Limb (tissue), 2 donors: ENCODE data around the gene VWA3B.
"Not testable (repeated sequence)": the region's sequence is repeated elsewhere in the genome, so short reads cannot be mapped to it uniquely, and the experiment has no call there.

ENCODE experiments used
- DNase-seq, 2 donors: peaks; one replicate each; pipeline ENCODE4 v3.0.0-alpha.2; 2016; ENCODE audit errors: extremely low spot score in 2 of 2

VWA3B gene

DNA sequence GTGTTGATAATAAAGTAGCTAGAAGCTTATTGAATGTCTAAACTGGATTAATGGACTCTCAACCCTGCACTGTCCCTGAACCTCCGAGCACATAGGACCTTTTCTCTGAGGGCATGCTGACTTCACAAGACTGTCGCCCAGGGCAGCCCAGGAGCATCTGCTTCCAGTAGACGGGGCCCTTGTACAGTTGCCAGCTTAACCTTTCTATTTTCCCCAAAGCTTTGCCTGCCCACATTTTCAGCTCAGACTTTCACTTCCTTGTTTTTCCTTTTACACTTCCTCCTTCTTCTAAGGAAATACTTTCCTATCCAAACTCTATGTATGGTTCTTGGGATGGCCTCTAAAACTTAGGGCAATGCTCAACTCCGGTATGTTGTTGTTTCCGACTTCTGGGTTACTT lies 1.3 kb downstream of the VWA3B start:
- no peak for DNase-seq

DNA sequence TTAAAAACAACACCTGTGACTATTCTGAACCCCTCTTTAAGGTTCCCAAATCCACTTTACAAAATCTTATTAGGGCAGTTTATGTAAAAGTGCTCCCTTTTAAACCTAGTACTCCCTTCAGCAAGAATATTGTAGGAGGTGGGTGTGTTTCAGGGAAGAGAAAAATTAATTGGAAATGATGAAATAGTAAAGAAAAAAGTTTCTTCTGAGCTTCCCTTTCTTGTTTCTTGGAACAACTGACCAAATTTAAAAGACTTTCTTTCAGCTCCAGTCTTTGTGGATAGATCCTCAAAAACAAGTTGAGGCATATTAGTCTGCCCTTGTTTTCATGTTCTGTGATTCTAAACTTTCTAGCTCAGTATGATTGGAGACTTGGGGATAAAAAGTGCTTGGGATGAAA lies 3.0 kb downstream of the VWA3B start:
- DNase-seq, result no peak

DNA sequence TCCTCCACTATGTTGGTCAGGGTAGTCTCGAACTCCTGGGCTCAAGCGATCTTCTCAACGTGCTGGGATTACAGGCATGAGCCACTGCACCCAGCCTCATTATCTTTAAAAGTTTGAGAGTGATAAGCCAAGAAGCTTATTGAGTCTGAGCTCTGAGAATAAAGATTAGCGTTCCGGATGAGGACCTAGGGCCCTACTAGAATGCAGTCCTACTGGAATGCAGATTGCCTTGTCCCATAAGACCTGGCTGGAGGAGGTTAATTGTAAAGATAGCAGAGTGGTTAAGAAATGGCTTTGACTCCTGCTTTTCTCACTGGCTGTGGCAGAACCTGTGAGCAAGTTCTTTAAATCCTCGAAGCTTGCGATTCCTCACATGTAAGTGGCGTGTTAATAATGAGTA lies 4.0 kb downstream of the VWA3B start:
- DNase-seq, result no peak

DNA sequence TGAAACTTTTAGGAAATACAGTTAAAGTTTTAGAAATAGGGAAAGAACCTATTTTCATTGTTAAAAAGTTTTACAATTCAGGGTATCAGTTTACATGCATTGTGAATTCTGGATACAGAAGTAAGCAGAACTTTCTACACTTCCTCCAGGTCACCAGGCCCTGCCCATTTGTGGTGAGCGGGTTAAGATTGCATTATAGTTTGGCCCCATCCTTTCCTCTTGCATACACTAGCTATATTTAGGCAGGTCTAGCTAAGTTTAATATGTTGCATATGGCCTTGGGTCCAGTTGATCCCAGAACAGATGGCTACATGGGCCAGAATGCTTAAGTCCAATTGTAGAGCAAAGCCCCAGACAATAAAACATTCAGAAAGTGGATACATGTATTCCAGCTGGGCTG lies 4.8 kb downstream of the VWA3B start:
- no peak for DNase-seq

DNA sequence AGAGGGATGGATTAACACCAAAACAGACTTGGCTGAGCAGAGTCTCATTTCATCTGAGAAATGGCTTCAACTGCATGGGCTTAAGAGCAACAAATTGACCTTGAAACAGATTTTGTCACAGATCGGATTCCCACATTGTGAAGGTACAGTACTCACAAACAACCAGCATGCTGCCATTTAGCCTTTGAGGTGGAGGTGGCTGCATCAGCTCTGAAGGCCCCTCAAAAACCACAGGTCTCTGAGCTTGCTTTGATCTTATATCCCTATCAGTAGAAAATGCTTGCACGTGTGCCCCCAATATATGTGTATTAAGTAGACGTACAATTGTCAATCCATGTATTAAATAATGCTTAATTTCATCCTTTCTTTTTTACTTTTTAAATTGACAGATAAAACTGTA lies 6.2 kb downstream of the VWA3B start:
- DNase-seq, result no peak

DNA sequence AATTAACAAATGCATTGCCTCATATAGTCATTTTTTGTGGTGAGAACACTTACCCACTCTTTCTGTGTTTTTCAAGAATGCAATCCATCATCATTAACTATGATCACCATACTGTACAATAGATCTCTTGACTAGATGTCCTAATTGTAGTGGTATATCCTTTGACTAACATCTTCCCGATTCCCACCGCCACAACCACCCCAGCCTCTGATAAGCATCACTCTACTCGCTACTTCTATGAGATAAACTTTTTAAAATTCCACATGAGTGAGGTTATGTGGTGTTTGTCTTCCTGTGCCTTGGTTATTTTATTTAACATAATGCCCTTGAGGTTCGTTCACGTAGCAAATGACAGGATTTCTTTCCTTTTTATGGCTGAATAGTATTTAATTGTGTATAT lies 6.6 kb downstream of the VWA3B start:
- DNase-seq, result no peak

DNA sequence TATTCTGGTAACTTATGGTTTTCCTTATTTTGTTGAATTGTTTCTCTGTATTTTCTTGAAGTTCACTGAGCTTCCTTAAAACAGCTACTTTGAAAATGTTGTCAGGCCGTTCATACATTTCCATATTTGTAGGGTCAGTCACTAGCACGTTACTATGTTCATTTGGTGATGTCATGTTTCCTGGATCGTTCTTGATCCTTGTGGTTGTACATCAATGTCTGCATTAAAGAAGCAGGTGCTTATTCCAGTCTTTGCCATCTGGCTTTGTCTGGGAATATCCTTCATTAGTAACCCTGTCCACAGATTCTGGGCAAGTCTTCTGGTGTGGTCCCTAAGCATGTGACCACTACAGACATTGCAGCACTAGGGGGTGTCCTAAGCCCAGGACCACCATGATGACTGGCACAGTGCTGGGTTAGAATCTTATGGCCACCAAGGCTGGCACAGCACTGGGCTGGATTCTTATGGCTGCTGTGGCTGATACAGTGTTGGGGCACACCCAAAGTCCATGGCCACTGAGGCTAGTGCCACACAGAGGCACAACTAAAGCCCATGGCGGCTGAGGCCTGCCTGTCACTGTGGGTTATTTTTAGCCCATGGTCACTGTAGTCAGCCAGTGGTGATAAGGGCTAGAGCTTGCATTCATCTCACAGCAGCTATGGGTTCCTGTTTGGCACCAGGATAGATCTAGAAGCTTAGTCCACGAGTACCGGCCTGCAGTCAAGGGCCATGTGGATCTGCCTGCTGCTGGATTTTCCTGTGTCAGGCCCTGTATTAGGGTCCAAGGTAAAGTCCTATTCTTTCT lies 13.2 kb downstream of the VWA3B start:
- DNase-seq, result no peak

DNA sequence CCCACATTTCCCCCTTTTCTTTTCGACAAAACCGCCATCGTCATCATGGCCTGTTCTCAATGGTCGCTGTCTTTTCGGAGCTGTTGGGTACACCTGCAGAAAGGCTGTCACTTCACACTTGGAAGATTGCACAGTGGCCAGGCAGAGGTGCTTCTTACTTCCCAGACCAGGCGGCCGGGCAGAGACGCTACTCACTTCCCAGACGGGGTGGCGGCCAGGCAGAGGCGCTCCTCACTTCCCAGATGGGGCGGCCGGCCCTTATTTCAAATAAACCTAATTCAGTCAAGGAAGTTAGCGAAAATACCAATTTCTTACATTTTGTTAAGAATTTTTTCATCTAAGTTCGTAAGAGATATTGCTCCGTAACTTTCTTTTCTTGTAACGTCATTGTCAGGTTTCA lies 15.3 kb downstream of the VWA3B start:
- DNase-seq, result not testable (repeated sequence)

DNA sequence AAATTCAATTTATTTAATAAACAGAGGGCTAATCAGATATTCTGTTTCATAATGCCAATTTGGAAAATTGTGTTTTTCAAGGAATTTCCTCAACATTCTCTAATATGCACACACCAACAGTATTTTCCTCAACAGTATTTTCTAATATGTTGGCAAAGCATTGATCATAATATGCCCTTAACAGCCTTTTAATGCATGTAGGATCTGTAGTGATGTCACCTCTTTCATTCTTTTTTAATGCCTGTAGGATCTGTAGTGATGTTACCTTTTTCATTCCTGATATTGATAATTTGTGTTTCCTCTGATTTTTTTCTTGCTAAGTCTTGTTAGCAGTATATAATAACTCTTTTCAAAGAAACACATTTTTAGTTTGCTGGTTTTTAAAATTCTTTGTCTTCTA lies 15.9 kb downstream of the VWA3B start:
- no peak for DNase-seq

DNA sequence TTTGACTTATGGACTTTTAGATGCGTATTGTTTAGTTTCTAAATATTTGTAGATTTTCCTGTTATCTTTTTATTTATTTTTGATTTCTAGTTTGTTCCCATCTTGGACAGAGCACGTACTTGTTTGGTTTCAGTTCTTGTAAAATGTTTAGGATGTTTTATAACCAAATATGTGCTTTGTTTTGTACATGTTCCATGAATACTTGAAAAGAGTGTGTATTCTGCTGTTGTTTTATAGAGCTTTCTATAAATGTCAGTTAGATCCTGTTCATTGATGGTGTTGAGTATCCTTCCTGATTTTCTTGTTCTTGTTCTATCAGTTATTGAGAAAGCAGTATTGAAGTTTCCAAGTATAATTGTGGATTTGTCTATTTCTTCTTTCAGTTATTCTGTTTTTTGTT lies 21.1 kb downstream of the VWA3B start:
- no peak for DNase-seq

DNA sequence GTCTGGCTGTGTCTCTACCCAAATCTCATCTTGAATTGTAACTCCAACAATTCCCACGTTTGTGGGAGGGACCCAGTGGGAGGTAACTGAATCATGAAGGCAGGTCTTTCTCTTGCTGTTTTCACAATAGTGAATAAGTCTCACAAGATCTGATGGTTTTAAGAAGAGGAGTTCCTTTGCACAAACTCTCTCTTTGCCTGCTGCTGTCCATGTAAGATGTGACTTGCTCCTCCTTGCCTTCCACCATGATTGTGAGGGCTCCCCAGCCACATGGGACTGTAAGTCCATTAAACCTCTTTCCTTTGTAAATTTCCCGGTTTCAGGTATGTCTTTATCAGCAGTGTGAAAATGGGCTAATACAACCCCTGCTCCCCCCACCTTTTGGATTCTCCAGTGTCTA lies 23.8 kb downstream of the VWA3B start:
- no peak for DNase-seq

DNA sequence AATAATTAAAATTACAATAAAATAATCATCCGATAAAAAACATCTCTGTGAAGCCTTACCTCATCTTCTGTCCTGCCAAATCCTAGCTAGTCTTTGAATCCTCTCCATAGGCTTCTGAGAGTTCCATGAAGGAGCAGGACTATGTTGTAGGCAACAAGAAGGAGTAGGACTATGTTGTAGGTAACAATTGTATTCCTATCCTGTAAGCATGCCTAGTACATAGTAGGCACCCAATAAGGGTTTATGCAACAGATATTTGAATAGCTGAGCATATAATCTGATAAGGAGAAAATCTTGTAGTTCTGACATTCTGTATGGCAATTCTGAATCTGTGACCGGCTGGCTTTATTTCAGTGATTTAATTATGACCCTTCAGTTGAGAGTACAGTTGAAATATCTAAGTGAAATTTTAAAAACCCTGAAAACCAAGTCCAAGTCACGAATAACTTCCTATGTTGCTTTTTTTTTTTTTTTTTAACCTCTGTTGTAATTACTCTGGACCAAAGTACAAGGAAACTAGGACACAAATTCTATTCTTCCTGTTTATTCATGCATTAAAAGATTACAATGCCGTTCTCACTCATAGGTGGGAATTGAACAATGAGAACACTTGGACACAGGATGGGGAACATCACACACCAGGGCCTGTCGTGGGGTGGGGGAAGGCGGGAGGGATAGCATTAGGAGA lies 27.8 kb downstream of the VWA3B start:
- DNase-seq, result no peak

DNA sequence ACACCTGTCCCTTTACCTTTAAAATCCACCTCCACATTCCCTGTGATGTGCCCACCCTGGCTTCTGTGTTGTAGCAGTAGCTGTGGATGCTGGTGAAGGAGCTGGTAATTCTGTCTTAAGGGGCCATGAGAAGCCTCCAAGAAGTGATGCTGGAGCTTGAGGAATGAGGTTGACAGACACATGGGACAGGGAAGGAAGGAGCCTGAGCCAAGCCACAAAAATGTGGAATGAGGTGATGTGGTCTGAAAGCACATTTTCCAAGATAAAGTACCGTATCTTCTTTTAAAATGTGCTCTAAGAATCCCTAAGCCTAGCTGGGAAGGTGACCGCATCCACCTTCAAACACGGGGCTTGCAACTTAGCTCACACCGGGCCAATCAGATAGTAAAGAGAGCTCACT lies 31.2 kb downstream of the VWA3B start:
- DNase-seq, result no peak

DNA sequence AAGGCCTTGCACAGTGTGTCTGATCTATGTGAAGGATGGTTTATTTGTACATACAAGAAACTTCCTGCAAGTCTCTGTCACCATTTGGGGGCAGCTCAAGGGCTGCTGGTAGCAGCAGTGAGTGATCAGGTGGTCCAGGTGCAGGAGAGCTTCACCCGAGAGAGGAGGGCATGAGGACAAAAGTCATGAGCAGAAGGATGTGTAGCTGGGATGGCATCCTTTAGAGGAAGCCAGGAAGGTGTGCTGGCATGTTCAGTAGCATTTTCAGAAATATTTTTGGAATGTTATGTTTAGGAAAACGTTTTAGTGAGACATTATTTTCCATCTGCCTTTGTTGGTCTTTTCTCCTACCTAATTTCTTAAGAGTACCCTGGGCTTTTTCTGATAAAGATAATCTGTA lies 31.9 kb downstream of the VWA3B start:
- no peak for DNase-seq

DNA sequence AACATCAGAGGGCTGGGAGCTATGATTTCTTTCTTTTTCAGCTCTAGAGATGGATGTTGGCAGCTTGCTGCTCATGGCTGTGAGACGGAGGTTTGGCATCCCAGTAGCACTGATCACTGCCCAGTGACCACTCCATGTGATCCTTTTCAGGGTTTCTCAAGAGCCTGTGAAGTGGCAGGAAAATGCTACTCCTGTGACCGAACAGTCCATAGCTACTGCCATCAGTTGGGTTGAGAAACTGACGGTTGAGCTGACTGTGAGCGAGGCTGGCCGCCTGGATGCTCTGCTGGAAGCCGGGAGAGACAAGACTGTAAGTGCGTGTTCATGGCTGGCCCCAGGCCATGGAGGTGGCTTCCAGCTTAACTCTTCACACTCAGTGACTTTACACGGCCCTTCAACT lies 34.2 kb downstream of the VWA3B start:
- no peak for DNase-seq

DNA sequence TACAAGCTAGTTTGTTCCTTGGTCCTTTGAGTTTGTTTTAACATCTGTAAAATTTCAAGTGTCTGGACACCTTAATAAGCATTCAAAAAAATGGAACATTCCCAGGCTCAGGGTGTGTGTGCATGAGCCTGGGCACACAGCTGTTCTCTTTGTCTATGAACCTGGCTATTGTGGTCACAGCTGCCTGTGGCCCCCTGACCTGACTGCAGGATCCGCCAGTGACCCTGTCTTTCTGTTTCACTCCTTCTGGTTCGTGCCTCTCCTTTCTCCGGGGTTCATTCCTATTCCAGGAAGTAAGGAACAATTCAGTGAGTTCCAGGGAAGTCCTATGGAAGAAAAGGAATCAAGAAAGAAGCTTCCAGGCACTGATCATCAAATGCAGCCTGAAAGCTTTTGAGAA lies 35.6 kb downstream of the VWA3B start:
- DNase-seq, result peak in 1 of 2 donors; percentile 23

DNA sequence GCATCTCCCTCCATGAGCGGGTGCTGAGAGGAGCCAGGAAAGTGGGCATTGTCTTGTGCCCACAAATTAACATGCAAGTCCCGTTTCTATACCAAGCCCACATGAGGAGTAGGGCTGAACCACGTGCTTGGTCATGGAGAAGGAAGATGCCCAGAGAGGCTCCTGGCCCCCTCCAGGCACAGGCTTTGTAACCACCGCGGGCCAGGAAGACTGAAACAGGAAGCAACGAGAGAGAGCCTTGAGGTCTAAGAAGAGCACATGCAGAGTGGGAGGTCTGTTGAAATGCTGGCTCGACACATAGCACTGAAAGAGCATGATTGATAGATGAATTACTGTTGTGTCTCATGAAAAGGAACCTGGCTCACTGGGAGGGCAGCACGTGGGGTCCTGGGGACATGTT lies 36.3 kb downstream of the VWA3B start:
- peak in 1 of 2 donors; percentile 6 for DNase-seq

DNA sequence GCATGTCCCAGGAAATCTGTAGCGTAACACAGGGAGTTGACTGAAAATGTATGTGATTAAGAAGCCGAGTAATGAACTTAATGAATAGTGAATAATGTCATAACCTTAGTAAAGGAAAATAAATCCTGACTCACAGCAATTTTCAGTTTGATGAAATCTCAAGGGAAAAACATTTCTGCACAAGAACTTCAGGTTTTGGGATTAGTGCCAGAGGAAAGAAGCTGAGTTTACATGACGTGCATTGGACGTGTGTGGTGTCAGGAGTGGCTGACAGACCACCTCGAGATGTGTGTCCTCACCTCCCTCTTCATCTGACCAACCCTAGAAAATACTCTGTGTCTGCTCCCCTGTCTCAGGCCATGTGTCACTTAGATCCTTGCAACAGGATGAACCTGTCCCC lies 39.1 kb downstream of the VWA3B start:
- no peak for DNase-seq

DNA sequence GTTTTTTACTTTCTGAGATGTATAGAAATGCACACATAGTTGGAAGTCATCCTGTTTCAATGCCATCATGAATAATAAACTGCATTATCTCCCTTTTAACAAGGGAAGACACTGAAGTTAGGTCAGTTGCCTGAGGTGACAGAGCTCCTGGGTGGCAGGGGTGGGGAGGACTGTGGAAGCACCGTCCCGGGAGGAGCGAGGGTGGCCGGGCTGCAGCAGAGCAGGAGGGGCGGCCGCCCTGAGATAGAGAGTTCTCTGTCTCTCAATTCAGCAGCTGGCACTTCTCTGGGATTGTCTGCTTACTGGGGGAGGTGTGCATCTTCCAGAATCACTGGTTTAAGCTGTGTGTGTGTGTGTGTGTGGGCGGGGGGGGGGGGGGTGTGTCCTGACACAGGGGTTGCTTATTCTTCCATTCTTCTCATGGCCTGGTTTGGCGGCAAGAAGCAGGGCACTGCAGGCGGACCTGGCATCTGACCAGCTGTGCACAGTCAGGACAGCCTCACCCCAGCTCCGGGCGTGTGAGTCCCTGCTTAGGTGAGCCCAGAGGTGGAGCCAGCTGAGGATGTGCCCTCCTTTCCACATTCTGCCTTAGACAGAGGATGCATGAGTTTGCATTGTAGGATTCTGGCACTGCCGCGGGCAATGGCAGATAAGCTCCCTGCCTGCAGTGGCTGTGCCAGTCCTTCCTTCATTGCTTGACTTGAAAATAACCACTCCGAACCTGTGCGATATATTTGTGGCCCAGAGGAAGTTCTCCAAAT lies 40.4 kb downstream of the VWA3B start:
- DNase-seq, result no peak

DNA sequence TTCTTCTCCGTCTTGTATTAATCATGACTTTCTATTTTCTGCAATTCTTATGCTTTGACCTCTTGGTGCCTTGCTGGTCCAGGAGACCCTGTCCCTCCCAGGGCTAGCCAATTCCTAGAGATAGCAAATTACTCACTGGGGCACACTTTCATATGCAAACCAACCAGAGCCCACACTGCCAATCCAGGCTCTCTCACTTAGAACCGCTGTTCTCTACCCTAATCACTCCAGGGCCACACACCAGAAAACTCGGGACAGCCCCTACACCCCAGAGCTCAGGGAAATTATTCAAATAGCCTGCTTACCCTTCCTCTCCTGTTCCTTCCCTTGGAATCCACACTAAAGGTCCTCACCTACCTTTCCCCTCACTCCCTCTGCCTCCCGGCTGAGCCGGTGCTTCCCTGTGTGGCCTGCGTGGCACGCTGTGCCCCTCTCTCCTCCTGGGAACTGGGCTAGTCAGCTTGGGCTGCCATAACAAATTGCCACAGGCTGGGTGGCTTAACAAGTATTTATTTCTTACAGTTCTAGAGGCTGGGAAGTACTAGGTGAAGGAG lies 41.7 kb downstream of the VWA3B start:
- no peak for DNase-seq

DNA sequence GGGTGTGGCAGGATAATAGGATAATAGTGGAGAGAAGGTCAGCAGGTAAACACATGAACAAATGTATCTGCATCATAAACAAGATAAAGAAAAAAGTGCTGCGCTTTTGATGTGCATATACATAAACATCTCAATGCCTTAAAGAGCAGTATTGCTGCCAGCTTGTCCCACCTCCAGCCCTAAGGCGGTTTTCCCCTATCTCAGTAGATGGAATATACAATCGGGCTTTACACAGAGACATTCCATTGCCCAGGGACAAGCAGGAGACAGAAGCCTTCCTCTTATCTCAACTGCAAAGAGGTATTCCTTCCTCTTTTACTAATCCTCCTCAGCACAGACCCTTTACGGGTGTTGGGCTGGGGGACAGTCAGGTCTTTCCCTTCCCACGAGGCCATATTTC lies 43.1 kb downstream of the VWA3B start:
- not testable (repeated sequence) for DNase-seq
